H1 (cell line): Measurements from ENCODE around the gene DGUOK. TPM values are rescaled to one million over a fixed set of nuclear protein-coding genes. Genes with fewer than 3 reads are reported as not detected.

Experiments
- CTCF ChIA-PET: fragments of 300-600 bp; sonication (Branson Sonifier 250); formaldehyde crosslinking; loops from one replicate; lab custom pipeline; 2021; ENCODE audit not compliant: partially characterized antibody; lab: Charles Lee
- POLR2A ChIA-PET: fragments of 300-600 bp; sonication (Branson Sonifier 250); formaldehyde crosslinking; loops from one replicate; lab custom pipeline; 2021; ENCODE audit warnings: inconsistent platforms; ENCODE audit not compliant: partially characterized antibody; lab: Charles Lee
- DNase-seq, 2 experiments: peaks; one replicate each; pipeline versions ENCODE4 v3.0.0 to v3.0.0-alpha.2; 2010 to 2022; ENCODE audit warnings: low spot score in 2 of 2, low read depth in 1 of 2, mixed read lengths in 1 of 2
- FAIRE-seq: peaks from 2 replicates; lab custom pipeline; 2011; peaks lifted over from hg19 to GRCh38; lab: Jason Lieb, UNC
- H2AFZ ChIP-seq: 2 replicates; pipeline ENCODE4 v1.8.1; 2012; ENCODE audit warnings: low read length, inconsistent platforms
- H2AK5ac ChIP-seq: 2 replicates; pipeline ENCODE4 v1.6.1; 2013; ENCODE audit warnings: low read depth, low read length
- H2BK120ac ChIP-seq: replicated peaks from 2 replicates; pipeline ENCODE3; 2013; ENCODE audit warnings: low read depth, low read length, inconsistent platforms
- H2BK12ac ChIP-seq: 2 replicates; pipeline ENCODE4 v1.6.1; 2013; ENCODE audit warnings: low read depth, low read length
- H2BK15ac ChIP-seq: 2 replicates; pipeline ENCODE4 v1.6.1; 2013; ENCODE audit warnings: low read length
- H2BK20ac ChIP-seq: 2 replicates; pipeline ENCODE4 v1.6.1; 2013; ENCODE audit warnings: low read length
- H2BK5ac ChIP-seq: 2 replicates; pipeline ENCODE4 v1.6.1; 2013; ENCODE audit warnings: low read depth, low read length
- H3K14ac ChIP-seq: 2 replicates; pipeline ENCODE4 v1.6.1; 2013; ENCODE audit warnings: inconsistent platforms; ENCODE audit not compliant: insufficient read length
- H3K18ac ChIP-seq: 2 replicates; pipeline ENCODE4 v1.6.1; 2013; ENCODE audit warnings: low read length; ENCODE audit errors: extremely low read depth
- H3K23ac ChIP-seq: 2 replicates; pipeline ENCODE4 v1.6.1; 2013; ENCODE audit warnings: inconsistent platforms; ENCODE audit not compliant: insufficient read length
- H3K23me2 ChIP-seq: 2 replicates; pipeline ENCODE4 v1.6.1; 2013; ENCODE audit warnings: low read depth, low read length
- H3K27ac ChIP-seq: 2 replicates; pipeline ENCODE4 v1.6.1; 2011; ENCODE audit warnings: low read depth, low read length, inconsistent platforms
- H3K27me3 ChIP-seq, 4 experiments: replicated peaks in 1 of 4; 1 replicate in 1 of 4; 2 replicates in 3 of 4; pipeline versions ENCODE4 v1.6.1 to v1.8.1; 2011 to 2013; ENCODE audit warnings: low read length in 3 of 4, mild to moderate bottlenecking in 3 of 4, inconsistent platforms in 2 of 4, mixed read lengths in 2 of 4, moderate library complexity in 1 of 4; ENCODE audit not compliant: control insufficient read depth in 3 of 4, insufficient read depth in 3 of 4; ENCODE audit errors: extremely low read depth in 1 of 4
- H3K36me3 ChIP-seq, 4 experiments: 2 replicates each; pipeline versions ENCODE4 v1.6.1 to v1.8.1; 2011 to 2013; ENCODE audit warnings: mild to moderate bottlenecking in 4 of 4, low read length in 3 of 4, moderate library complexity in 2 of 4, control low read depth in 1 of 4, inconsistent platforms in 1 of 4; ENCODE audit not compliant: insufficient read depth in 4 of 4, control insufficient read depth in 2 of 4
- H3K4ac ChIP-seq: replicated peaks from 2 replicates; pipeline ENCODE3; 2013; ENCODE audit warnings: low read length, low read depth, mixed read lengths, inconsistent platforms; ENCODE audit not compliant: insufficient read length
- H3K4me1 ChIP-seq, 4 experiments: replicated peaks in 1 of 4; 1 replicate in 1 of 4; 2 replicates in 3 of 4; pipeline versions ENCODE4 v1.6.1 to v1.8.1; 2011 to 2013; ENCODE audit warnings: low read length in 3 of 4, inconsistent platforms in 2 of 4, mixed read lengths in 1 of 4; ENCODE audit not compliant: insufficient read depth in 4 of 4, control insufficient read depth in 3 of 4
- H3K4me2 ChIP-seq, 2 experiments: 2 replicates each; pipeline versions ENCODE4 v1.6.1 to v1.8.1; 2011 to 2013; ENCODE audit warnings: low read depth in 2 of 2, low read length in 2 of 2, control low read depth in 1 of 2, inconsistent platforms in 1 of 2, mild to moderate bottlenecking in 1 of 2; ENCODE audit not compliant: insufficient read depth in 1 of 2
- H3K4me3 ChIP-seq, 4 experiments: fragments of 200-600, 300-600 bp in 1 of 4; sonication (generic), shearing (Covaris generic), sonication (Bioruptor Twin) in 1 of 4; 2 replicates each; pipeline versions ENCODE4 v1.5.1 to v1.8.1; 2011 to 2016; ENCODE audit warnings: low read length in 4 of 4, low read depth in 3 of 4, control low read depth in 2 of 4, inconsistent platforms in 2 of 4, mild to moderate bottlenecking in 2 of 4, mixed read lengths in 1 of 4, moderate library complexity in 1 of 4; ENCODE audit not compliant: insufficient read depth in 2 of 4; ENCODE audit errors: extremely low read depth in 1 of 4
- H3K56ac ChIP-seq: replicated peaks from 2 replicates; pipeline ENCODE3; 2013; ENCODE audit warnings: low read depth, mild to moderate bottlenecking, mixed read lengths, low read length, inconsistent platforms; ENCODE audit not compliant: insufficient read length
- H3K79me1 ChIP-seq: 2 replicates; pipeline ENCODE4 v1.6.1; 2013; ENCODE audit warnings: low read depth, low read length, control low read depth
- H3K79me2 ChIP-seq, 2 experiments: 2 replicates each; pipeline versions ENCODE4 v1.6.1 to v1.8.1; 2012 to 2013; ENCODE audit warnings: low read length in 2 of 2, mild to moderate bottlenecking in 2 of 2, inconsistent platforms in 1 of 2; ENCODE audit not compliant: insufficient read depth in 2 of 2, control insufficient read depth in 1 of 2
- H3K9ac ChIP-seq, 4 experiments: replicated peaks in 1 of 4; 1 replicate in 1 of 4; 2 replicates in 3 of 4; pipeline versions ENCODE4 v1.6.1 to v1.8.1; 2011 to 2013; ENCODE audit warnings: low read depth in 3 of 4, low read length in 3 of 4, control low read depth in 2 of 4, mild to moderate bottlenecking in 2 of 4, moderate library complexity in 2 of 4, inconsistent platforms in 1 of 4; ENCODE audit errors: extremely low read depth in 1 of 4
- H3K9me3 ChIP-seq, 2 experiments: 2 replicates each; pipeline versions ENCODE4 v1.6.1 to v1.8.1; 2012 to 2013; ENCODE audit warnings: mild to moderate bottlenecking in 2 of 2, moderate library complexity in 2 of 2, control low read depth in 1 of 2, inconsistent platforms in 1 of 2, low read depth in 1 of 2, low read length in 1 of 2, mixed read lengths in 1 of 2; ENCODE audit not compliant: insufficient read depth in 2 of 2
- H4K20me1 ChIP-seq, 2 experiments: replicated peaks in 1 of 2; 2 replicates each; pipeline versions ENCODE3 to v1.8.1; 2011 to 2013; ENCODE audit warnings: inconsistent platforms in 2 of 2, low read length in 2 of 2, mild to moderate bottlenecking in 1 of 2; ENCODE audit not compliant: insufficient read depth in 2 of 2, control insufficient read depth in 1 of 2
- H4K5ac ChIP-seq: 2 replicates; pipeline ENCODE4 v1.6.1; 2013; ENCODE audit warnings: low read length, low read depth, mixed read lengths, inconsistent platforms; ENCODE audit not compliant: insufficient read length
- H4K8ac ChIP-seq: 2 replicates; pipeline ENCODE4 v1.8.0; 2013; ENCODE audit warnings: mild to moderate bottlenecking, moderate library complexity, low read length, inconsistent platforms; ENCODE audit not compliant: insufficient read depth; ENCODE audit errors: extremely low read depth
- H4K91ac ChIP-seq: replicated peaks from 2 replicates; pipeline ENCODE3; 2013; ENCODE audit warnings: low read length, mixed read lengths, inconsistent platforms; ENCODE audit not compliant: insufficient read length
- CHD2 ChIP-seq: IDR thresholded peaks from 2 replicates; pipeline ENCODE4 v1.6.1; 2012; ENCODE audit warnings: low read length, improper control_type of control experiment
- E2F6 ChIP-seq: IDR thresholded peaks from 2 replicates; pipeline ENCODE4 v1.6.1; 2012; ENCODE audit warnings: inconsistent platforms
- HDAC2 ChIP-seq, 2 experiments: fragments of 300-600 bp in 1 of 2; sonication (generic) in 1 of 2; IDR thresholded peaks; 2 replicates each; pipeline ENCODE4 v1.6.1; 2011 to 2012; ENCODE audit warnings: low read depth in 2 of 2, low read length in 2 of 2, mild to moderate bottlenecking in 2 of 2, moderate library complexity in 2 of 2, borderline replicate concordance in 1 of 2, inconsistent platforms in 1 of 2
- JUND ChIP-seq: IDR thresholded peaks from 2 replicates; pipeline ENCODE4 v1.6.1; 2011; ENCODE audit warnings: mild to moderate bottlenecking, improper control_type of control experiment, low read length
- POLR2A ChIP-seq, 2 experiments: IDR thresholded peaks; 1 replicate in 1 of 2; 2 replicates in 1 of 2; pipeline ENCODE4 v1.6.1; 2011; ENCODE audit warnings: low read depth in 2 of 2, low read length in 2 of 2, mild to moderate bottlenecking in 2 of 2; ENCODE audit errors: control extremely low read depth in 1 of 2
- RAD21 ChIP-seq, 2 experiments: IDR thresholded peaks in 1 of 2; conservative IDR thresholded peaks in 1 of 2; 2 replicates each; pipeline ENCODE4 v1.6.1; 2011; ENCODE audit warnings: low read depth in 2 of 2, low read length in 2 of 2, improper control_type of control experiment in 1 of 2, inconsistent platforms in 1 of 2, mild to moderate bottlenecking in 1 of 2, moderate library complexity in 1 of 2
- RNF2 ChIP-seq: fragments of 200-900, 300-1000 bp; sonication (generic); IDR thresholded peaks from 2 replicates; pipeline ENCODE4 v1.7.1; 2016; ENCODE audit warnings: borderline replicate concordance, low read depth, mild to moderate bottlenecking, antibody characterized with exemption, low read length; ENCODE audit not compliant: poor library complexity, severe bottlenecking; ENCODE audit errors: missing control alignments
- SP4 ChIP-seq: IDR thresholded peaks from 2 replicates; pipeline ENCODE4 v1.6.1; 2012; ENCODE audit warnings: low read length, inconsistent platforms
- WGBS, 2 experiments: shearing (Covaris generic) in 1 of 2; methylation state at CpG; one replicate each; pipeline versions ENCODE4 v1.1.6 to v1.1.7; 2013 to 2015; ENCODE audit warnings: low lambda C conversion rate in 2 of 2, mixed read lengths in 2 of 2, inconsistent platforms in 1 of 2, low coverage in 1 of 2, missing lambda C conversion rate in 1 of 2; ENCODE audit not compliant: insufficient replicate concordance in 2 of 2, insufficient coverage in 1 of 2, insufficient read length in 1 of 2; ENCODE audit errors: extremely low coverage in 1 of 2, missing lambda C conversion rate in 1 of 2; 5-methylcytosine and 5-hydroxymethylcytosine counted together
- polyA plus RNA-seq, 7 experiments: library from polyadenylated mRNA; depleted of rRNA in 3 of 7; stranded (reverse) in 5 of 7; unstranded in 2 of 7; fragments of >200 nt in 5 of 7; fragments of 200-250 nt in 2 of 7; gene quantifications; 1 replicate in 5 of 7; 2 replicates in 1 of 7; 4 replicates in 1 of 7; pipeline versions ENCODE4 v1.2.1 to v1.2.3, GENCODE V29; 2011 to 2013; ENCODE audit warnings: missing spikeins in 2 of 7, mixed read lengths in 2 of 7
- total RNA-seq: library from RNA; stranded (reverse); fragmentation: NEBNext Ultra II Directional; extraction: Animal tissue kit (Norgen Biotek cat#: 25700); gene quantifications from 2 replicates; pipeline ENCODE4 v1.2.1, GENCODE V29; 2021

DGUOK gene
- total and polyA plus RNA-seq, 2 of the 8 experiments (the other 6 are each of a cell fraction or from before 2014, with no cell fraction given), result 110 to 168 TPM

GRCh38 chr2:74002505-74003421, 76.1 kb downstream of the DGUOK start:
- H2AFZ ChIP-seq, result no peak overlapping the region
- H3K56ac ChIP-seq, result peak overlapping the region; percentile 28
- H3K9me3 ChIP-seq, result no peaks in the 10 kb centered on the region
- WGBS, 2 experiments, result 3% methylated on average over 54 of the region's 68 CpGs; no CpG with 5 or more reads in 1 of the 2 experiments
- peak overlapping the region; percentile 78 to 81 for H3K4me2 ChIP-seq
- peaks cover 0 to 81% of the 10 kb centered on the region in 2 experiments; a peak in 2 of 4 replicates for H3K79me2 ChIP-seq
- H2BK5ac ChIP-seq, result no peak overlapping the region
- H2BK15ac ChIP-seq, result no peak overlapping the region
- no peak overlapping the region for H3K14ac ChIP-seq
- H2BK120ac ChIP-seq, result no peak overlapping the region
- H3K4ac ChIP-seq, result no peak overlapping the region
- no peak overlapping the region for H2BK12ac ChIP-seq
- H3K9ac ChIP-seq, result peak overlapping the region; percentile 40 to 58 (median 47); a peak in 4 of 7 replicates
- peaks cover 2% of the 10 kb centered on the region; the same call in 1 of the 2 replicates for H3K23me2 ChIP-seq
- H4K5ac ChIP-seq, result peak overlapping the region; percentile 50
- H3K4me1 ChIP-seq, result peaks cover 14 to 42% (median 26%) of the 10 kb centered on the region in 4 experiments
- H4K8ac ChIP-seq, result peak overlapping the region; percentile 60; the same call in 1 of the 2 replicates
- peak in 1 of 2 experiments; percentile 88 for DNase-seq
- H3K79me1 ChIP-seq, result peaks cover 27% of the 10 kb centered on the region
- H3K23ac ChIP-seq, result no peak overlapping the region
- H4K91ac ChIP-seq, result no peak overlapping the region
- no peak overlapping the region for H2BK20ac ChIP-seq
- no peak overlapping the region for H2AK5ac ChIP-seq
- peak overlapping the region; percentile 64; the same call in 1 of the 2 replicates for H3K18ac ChIP-seq
- peak overlapping the region; percentile 70 to 91 (median 87) for H3K4me3 ChIP-seq
- peaks cover 29 to 44% of the 10 kb centered on the region in 2 experiments for H4K20me1 ChIP-seq
- peaks cover 0 to 4% (median 0%) of the 10 kb centered on the region in 4 experiments; a peak in 1 of 8 replicates for H3K36me3 ChIP-seq
- no peak for FAIRE-seq
- CTCF ChIA-PET, result interaction anchor here (0.6 to 1.3 kb wide), 3 partner anchors 10 to 29 kb away, joined by 3 to 4 read pairs (median 3); no protein-coding TSS in a partner anchor
- no peaks in the 10 kb centered on the region for H3K27me3 ChIP-seq
- POLR2A ChIA-PET, result interaction anchor here (0.6 to 11.4 kb wide), 11 partner anchors 16 to 294 kb away, joined by 3 to 94 read pairs (median 4); partner anchors contain the start of genes MTHFD2 and TET3
- H3K27ac ChIP-seq, result peak overlapping the region; percentile 73
- TF ChIP-seq POLR2A (IDR thresholded peaks at IDR 0.05; ENCODE audit: control extremely low read depth in 1 of 2, low read depth in 2 of 2, low read length in 2 of 2) (peak in 1 of 2 experiments; percentile 47; a peak in 2 of 3 replicates), SP4 (no peak), CHD2 (no peak), HDAC2 (IDR thresholded peaks at IDR 0.05; ENCODE audit: borderline replicate concordance in 1 of 2, low read depth in 2 of 2, low read length in 2 of 2) (0 out of 4 replicates have a peak, but pooled peaks of 1 of the 2 experiments have one; percentile 4), E2F6 (no peak), RNF2 (no peak), JUND (no peak), RAD21 (IDR thresholded peaks at IDR 0.05 in 1 of 2, conservative IDR thresholded peaks at IDR 0.05 in 1 of 2; ENCODE audit: low read depth in 2 of 2, low read length in 2 of 2) (0 out of 4 replicates have a peak, but pooled peaks of 1 of the 2 experiments have one; percentile 4)
